ENCODE data around the gene SLC35B2. TPM values are rescaled to one million over a fixed set of nuclear protein-coding genes. Genes with fewer than 3 reads are reported as not detected.

The SLC35B2 gene
- total RNA-seq, 1 donor from 2014 or later: 33.7 TPM

DNA sequence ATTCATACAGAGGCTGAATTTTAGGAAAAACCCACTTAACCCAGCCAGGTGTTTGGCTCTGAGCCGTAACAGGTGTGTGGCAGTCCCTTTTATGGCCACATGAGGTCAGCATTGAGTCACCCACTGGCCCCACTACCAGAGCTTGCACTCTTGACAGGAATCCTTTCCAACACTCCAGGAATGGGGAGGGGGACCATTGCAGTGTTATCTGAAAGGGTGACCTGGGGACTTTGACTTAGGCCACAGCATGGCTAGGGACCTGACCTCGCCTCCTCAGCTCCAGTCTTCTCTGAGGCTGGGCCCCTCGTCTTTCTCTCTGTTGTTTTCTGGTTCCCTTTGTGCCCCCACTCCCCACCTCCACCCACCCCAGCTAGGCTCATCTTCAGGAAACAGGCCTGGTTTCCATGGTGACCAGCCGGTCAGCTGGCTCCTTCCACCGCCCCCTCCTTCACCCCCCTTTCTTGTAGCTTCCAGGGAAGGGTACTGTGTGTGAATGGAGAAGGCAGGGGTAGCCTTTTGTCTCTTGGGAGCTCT, 10.8 kb upstream of the SLC35B2 start:
- peak; percentile 48 for DNase-seq (ENCODE audit: low spot score)

DNA sequence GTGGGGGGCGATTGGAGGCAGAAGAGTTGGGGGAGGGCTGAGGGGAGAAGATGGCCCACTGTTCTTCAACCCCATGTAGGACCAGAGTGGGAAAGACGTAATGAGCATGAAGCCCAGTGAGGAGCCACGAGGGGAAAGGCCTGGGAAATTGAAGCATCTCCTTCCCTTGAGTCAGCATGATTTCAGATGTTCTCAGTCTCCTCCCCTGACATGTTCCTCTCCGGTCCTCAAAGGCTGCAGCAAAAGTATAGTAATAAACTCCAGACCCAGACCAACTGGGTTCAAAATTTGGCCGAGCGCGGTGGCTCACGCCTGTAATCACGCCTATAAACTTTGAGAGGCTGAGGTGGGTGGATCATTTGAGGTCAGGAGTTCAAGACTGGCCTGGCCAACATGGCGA, 9.9 kb upstream of the SLC35B2 start:
- DNase-seq (ENCODE audit: low spot score): no peak

DNA sequence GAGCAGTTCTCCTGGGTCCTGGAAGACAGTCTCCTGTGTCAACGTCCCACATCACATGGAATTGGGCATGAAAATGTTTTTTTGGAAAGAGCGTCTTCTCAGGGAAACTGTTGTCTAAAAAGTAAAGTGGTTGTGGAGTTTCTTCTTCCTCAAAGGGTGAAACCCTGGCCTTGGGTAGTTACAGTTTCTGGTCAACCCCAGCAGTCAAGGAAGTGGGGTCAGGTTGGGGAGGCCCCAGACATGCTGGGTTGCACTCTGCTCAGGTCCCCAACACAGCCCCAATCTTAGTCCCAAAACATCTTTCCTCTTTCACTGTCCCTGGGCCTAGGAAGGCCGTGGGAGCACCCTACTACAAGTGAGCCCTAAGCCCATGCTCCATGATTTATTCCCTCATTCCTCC, 9.0 kb upstream of the SLC35B2 start:
- DNase-seq (ENCODE audit: low spot score): no peak

DNA sequence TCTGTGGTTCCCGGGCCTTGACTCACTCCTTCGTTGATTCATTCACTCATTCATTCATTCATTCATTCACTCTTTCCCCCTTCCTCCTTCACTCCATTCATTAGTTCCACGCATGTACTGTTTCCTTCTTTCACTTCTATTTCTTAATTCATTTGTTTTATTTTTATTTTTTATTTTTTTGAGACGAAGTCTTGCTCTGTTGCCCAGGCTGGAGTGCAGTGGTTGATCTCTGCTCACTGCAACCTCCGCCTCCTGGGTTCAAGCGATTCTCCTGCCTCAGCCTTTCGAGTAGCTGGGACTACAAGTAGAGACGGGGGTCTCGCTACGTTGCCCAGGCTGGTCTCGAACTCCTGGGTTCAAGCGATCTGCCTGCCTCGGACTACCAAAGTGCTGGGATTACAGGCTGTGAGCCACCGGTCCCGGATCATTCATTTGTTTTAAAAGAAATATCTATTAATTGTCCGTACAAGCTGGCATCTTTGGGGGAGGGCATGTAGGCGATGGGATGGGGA, 8.4 kb upstream of the SLC35B2 start:
- DNase-seq (ENCODE audit: low spot score): no peak

DNA sequence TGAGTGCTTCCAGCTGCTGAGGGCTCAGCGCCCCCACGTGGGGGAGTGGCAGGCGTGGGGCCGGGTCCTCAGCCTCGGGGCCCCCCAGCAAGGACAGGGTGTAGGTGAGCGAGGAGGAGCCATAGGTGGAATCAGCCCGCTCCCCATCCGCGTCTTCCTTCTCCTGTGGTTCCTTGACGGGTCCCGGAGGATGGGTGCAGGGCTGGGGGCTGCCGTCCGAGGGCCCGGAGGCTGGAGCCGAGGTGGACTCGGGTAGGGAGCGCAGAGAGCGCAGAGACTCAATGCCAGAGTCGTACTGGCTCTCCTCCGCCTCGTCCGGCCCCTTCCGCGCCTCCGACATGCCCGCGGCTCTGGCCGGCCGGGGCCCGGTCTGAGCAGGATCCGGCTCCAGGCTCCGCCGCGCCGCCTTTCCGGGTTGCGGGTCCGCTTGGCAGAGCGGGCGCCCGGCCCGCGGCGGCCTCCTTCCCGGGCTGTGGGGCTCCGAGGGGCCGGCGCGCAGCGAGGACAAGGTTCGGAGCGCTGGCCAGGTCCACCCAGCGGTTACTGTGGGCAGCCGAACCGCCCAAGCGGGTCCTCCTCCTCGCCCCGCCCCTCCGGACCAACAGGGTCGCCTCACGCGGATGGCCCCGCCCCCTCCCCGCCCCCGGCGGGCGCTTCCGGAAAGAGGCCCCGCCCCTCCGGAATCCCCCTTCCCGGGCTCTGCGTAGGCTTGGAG, 7.8 kb upstream of the SLC35B2 start, which contains the start of gene NFKBIE:
Gene NFKBIE (minus strand): TSS at position 545 of the 715 bp plus-strand sequence. CDS start 205 bp downstream, at position 340.
- peak; percentile 94 for DNase-seq (ENCODE audit: low spot score)

DNA sequence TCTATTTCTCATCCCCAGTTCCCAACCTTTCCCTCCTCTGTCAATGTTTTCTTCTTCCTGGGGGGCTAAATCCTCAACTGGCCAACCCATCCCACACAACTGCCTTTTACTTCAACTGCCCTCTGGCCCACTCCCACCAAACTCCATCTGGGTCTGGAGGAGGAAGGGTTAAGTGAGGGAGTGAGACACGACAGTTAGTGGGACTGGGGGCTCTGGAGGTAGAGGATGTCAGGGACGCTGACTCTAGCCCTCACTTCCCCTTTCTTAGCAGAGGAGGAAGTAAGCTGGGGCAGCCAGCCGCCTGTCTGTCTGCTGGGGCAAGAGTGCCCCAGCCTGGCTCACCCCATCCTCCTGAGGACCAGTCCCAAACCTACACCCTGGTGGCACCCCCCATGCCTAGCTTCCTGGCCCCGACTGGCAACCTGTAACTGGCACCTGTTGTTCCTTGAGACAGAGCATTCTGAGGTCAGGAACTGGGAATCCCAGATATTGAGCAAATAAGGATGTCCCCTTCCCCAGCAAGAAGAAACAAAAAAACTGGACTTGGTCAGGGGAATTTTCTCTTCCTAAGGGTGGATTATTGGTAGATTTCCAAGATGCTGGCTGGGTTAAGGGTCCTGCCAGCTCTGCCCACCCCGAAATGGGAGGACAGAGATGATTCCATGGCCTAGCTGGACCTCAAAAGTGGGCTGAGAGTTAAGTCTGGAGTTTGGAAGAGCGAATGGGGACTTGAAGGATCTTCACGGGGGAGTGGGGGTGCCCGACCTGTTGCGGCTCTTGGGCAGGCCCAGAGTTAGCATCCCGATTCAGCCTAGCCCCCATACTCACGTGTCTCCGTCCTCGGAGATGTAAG, 7.1 kb upstream of the SLC35B2 start:
- no peak for DNase-seq (ENCODE audit: low spot score)

DNA sequence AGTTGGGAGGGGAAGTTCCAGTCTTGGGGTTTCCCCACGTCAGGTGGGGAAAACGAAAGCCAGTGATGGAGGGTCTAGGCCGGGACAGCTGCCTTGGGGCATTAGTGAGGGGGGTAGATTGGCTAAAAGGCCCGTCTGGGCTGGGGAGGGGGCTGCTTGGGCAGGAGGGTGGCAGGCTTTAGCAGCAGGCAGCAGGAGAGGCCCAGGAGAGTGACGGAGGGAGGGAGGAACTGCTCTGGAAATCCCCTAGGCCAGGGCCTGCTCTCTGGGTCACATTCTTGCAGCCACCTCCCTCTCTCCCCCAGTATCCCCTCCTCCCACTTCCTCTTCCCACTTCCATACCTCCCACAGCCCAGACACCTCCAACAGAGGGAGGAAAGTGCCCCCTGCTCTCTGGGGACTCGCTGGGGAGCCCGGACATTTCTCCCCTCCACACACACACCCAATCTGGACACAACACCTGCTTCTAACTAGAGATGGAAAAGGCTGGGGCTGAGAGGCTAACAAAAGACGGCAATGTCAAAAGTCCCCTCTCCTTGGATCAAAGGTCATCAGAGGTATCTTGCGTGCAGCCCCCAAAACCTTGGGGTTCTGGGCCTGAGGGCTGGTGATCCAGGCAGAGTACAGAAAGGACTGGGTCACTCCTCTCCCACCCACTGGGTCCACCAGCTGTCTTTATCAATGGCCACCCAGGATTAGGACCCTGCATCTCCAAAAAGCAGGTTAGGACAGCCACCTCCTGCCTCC, 6.2 kb upstream of the SLC35B2 start:
- DNase-seq (ENCODE audit: low spot score): no peak

DNA sequence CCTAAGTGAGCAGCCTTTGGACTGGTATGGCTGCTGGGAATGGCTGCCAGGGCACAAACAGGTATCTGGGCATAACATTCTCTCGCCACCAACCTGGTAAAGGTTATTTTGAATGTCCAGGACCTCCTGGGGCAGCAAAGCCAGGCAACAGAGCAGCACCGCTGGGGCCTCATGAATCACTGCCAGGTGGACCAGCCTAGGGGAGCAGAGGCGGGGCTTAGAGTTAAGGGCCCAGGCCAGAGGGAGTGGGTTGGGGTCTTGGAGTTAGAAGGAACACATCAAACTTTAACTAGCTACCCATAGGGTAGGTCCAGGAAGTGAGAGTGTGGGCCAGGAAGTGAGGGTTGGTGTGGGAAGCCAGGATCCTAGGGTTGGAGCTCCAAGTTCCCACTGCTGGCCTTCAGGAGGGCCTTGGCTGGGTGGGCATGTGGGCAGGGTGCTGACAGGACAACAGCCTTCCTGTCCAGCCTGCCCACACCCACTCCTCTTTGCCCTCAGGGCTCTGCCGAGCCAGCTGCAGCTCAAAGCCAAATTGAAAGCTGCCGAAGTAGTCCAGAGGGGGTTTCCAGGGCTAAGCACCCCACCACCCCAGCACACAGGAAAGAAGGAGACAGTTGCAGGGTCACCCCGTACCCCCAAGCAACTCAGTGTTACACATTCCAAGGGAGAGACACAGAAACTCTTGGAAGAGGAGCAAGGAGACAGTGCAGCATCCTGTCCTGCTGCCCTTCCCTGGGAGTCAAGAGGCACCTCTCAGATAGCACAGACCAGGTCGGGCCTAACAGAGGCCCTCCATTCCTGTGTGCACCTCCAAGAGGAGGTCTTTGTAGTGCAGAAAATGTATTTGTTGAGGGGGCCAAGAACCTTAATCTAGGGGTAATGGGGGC, 5.4 kb upstream of the SLC35B2 start:
- DNase-seq (ENCODE audit: low spot score): no peak

DNA sequence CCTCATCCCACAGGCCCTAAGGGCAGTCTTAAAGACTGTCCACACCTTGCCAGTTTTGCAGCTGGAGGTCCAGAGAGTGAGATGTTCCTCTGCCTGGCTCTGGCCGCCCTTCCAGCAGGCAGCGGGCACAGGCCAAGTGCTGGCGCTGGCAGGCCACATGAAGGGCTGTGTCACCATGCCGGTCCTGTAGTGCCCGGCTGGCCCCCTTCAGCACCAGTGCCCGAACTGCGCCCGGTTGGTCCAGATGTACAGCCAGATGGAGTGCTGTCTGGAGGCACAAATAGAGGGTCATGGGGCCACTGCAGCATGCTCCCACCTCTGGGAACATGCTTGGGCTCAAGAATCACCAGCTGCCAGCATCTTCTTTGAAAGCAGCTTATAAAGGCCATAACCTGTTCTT, 4.3 kb upstream of the SLC35B2 start:
- no peak for DNase-seq (ENCODE audit: low spot score)

DNA sequence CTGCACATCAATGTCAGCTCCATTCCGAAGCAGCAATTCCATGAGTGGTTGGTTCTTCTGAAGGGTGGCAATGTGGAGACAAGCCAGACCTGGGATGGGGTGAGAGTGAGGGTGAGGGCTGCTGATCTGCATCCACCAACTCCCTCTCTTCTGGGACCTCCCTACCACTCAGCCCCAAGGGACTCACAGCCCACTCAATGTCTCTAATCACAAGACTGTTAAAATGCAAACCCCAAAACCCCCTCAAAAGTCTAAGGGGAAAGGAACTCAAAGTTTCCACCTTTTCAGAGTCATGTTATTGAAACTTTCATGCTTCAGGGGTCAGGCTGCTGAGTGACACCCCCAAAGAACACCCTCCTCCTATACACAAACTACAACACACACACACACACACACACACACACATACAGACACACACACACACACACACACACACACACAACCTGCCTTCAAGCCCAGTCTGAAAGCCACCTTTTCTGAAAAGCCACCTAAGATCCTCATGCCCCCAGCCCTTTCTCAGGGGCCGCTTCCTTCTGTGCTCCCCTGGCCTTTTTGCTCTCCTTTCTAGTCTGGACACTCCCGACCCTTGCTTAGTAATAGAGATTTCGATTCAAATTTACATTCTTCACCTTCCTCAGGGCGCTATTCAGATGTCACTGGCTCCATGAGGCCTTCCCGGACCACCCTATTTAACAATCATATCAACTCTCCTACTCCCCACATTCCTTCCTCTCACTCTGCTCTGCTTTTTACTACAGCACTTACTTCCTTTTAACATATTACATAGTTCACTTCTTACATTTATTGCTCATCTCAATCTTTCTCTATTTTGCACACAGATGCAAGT, 3.3 kb upstream of the SLC35B2 start:
- DNase-seq (ENCODE audit: low spot score): no peak

DNA sequence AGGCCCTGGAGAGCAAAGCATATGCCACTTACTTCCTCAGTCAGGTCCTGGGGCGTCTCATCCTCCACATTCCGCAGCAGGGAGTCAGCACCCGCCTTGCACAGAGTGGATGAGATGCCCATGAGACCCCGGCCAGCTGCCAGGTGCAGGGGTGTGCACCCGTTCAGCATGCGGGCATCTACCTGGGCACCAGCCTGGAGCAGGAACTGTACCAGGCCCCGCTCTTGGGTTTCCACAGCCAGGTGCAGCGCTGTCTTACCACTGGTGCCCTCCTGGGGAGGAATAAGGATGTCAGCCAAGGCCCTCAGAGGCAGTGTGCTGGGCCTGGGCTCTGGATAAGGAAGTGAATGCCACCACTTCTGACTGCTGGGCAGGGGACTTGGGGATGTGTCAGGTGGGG, 2.7 kb upstream of the SLC35B2 start:
- DNase-seq (ENCODE audit: low spot score): no peak

DNA sequence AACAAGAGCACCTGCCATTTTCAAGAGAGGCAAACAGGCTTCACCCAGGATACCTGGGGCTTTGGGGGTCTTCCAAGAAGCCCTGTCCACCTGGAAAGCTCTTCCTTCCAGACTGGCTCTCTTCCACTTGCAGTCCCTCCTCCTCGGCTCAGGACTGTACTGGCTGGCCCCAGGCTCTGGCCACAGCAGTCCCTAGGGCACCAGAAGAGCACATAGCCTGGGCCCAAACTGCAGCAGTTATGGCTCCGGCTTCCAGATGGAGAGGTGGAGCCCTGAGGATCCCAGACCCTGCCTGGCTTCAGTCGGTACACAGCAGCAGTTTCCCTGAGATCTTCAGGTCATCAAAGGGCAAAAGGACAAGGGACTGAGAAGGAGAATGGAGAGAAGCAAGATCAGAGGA, 1.6 kb upstream of the SLC35B2 start:
- DNase-seq (ENCODE audit: low spot score): no peak

DNA sequence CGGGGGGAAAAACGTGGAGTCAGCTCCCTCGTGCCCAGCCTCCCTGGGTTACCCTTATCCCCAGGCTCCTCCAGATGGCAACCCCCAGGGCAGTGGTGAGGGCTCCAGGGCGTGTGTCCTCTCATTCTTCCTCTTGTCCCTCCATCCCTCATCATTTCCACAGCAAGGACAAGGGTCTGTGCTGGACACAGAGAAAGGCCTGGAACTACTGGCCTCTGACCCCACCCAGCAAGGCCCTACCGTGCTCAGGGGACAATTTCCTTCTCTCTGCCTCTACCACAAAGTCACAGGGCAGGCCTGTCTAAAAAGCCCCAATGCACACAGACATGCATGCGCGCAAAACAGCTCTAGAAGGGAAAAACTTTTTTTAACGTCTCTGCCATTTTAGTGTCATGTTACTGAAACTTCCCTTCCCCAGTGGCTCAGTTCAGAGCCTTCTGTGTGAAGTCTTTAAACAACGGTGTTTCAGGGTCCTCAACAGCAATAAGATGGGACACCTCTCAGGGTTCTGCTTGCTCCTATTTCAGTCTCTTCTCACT, 1.1 kb upstream of the SLC35B2 start:
- no peak for DNase-seq (ENCODE audit: low spot score)

DNA sequence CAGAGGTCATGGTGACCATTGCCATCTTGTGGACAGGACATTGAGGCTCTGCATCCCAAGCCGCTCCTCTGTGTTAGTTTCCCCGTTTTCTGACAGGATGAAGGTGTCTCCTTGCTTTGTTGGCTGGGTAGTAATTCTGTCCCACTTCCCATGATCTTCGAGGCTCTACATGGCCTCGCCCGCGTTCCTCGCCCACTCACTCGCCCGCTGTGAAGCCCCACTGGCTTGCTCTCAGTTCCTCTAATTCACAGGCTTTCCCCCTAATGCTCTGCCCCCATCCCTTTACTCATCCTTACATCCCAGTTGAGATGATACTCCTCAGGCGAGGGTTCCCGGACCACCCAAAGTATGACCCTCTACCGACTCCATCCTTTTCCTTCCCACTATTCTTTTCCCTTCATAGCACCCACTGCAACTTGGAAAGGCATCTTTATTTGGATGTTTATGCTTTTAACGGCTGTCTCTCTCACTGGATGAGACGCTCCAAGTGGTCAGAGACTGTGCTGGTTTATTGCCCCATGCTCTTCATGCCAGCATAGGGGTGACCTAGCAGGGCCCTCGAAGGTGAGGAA, 511 bp upstream of the SLC35B2 start:
- no peak for DNase-seq (ENCODE audit: low spot score)

DNA sequence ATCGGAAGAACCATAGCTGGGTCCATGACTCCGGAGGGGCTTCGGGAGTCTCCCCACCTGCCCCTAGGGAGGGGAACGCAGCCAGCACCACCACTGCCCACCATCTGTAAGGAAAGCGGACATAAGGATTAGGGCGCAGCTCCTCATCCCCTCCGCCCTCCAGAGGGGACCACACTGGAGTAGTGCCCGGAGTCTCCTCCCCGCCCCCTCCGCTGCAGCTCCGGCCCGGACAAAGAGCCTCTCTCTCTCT, 628 bp downstream of the SLC35B2 start:
- DNase-seq (ENCODE audit: low spot score): no peak

DNA sequence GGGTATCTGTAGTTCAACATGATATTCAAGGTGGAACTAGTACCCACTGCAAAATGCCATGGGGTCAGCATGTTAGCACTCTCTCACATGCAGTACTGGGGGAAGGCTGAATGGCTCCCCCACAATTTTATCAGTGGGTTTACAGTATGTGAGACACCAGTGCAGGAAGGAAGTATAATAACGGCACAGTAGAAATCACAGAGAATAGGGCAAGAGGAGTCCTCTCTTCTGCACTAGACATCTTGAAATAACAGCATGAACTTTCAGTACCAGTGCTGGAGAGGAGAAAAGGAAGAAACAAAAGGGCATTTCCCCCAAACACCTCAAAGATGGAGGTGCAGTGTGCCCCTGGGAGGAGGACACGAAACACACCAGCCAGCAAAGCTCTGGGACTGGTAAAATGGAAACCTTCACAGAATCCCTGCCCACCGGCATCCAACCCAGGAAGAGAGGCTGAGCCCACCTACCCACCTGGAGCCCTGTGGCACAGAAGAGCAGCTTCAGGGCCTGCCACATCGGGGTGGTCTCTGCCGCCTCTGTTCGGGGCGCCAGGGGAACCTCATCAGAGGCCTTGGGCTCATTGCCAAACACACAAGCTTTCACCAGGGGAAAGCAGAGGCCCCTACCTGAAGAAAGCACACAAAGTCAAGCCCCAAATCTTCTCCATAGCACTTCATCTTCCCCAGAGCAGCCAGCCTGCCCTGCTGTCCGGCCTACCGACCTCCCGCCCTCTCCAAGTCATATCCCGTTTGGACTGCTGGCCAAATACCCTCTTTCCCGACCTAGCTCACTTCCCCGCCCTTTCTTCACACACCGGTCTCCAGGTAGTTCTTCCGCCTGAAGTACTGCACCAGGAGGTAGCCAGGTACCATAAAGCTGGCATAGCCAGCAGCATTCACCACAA, 1.2 kb downstream of the SLC35B2 start:
- no peak for DNase-seq (ENCODE audit: low spot score)

DNA sequence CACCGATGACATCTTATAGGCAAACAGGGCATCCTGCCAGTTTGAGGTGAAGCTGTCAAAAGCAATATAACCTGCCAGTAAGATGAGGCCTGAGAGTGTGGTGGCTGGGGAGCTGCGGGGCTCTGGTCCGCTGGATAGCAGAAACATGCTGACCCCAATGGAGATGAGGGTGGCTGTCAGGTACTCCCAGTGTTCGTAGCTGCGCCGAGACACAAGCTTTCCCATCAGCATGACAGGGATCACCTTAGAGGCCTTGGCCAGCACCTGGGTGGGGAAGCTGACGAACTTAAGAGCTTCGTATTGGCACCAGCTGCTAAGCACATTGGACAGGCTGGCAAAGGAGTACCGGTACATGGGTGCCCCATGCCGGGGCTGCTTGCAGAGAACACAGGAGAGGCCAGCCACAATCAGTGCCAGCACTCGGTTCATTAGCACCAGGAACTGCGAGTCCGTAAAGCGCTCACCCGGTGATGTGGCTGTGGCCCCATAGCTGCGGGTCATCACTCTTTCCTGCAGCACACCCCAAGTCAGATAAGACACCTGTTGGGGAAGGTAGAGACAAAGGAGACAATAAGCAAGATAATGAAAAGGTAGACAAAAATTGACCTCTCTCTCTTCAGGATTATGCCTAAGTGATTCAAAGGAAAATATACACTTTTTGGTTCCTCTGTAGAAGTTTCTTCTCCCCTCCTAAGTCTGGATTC, 2.1 kb downstream of the SLC35B2 start:
- DNase-seq (ENCODE audit: low spot score): no peak
